HG02678 (cell line): ENCODE measurements around the gene COX5A.

ENCODE experiments used
- ATAC-seq: cut with Tn5 transposase; IDR thresholded peaks from one replicate; pipeline ENCODE4 v1.9.1; 2021; ENCODE audit warnings: mild to moderate bottlenecking, moderate library complexity; ENCODE audit not compliant: unreplicated experiment

COX5A gene

DNA sequence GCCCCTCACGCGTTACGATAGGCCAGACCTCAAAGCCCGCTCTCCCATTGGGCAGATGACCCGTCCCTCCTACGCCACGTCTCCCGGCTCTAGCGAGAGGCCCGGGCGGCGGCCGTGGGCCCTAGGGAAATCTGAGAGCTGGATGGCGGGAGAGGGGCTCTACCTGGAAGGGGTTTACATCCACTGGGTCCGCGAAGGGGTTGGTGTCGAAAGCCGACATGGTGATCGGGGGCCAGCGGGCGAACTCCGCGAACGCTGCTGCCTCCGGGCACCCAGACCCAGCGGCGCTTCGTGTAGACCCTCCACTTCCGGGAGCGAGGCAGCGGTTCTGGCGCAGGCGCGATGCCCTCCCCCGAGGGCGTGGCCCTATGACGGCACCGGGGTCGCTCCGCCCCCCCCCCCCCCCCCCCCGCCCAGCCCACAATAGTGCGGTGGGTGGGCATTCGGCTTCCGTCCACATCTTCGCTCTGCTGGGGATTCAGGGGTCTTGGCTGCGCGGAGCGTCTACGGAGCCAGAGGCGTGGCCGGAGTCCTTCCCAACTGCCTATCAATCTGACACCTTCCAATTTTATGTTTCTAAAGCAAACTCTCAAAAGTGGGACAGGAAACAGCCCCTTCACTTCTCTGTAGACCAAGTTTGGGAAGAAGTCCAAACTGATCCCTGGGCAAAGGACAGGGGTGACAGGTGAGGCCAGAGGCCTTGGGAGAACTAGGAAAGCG lies 64.7 kb downstream of the COX5A start, which contains the start of gene SCAMP2:
TSS of gene SCAMP2 (minus strand) at position 330 of the 720 bp plus-strand sequence. CDS start at position 220, 110 bp downstream.
- ATAC-seq: peak; percentile 81

DNA sequence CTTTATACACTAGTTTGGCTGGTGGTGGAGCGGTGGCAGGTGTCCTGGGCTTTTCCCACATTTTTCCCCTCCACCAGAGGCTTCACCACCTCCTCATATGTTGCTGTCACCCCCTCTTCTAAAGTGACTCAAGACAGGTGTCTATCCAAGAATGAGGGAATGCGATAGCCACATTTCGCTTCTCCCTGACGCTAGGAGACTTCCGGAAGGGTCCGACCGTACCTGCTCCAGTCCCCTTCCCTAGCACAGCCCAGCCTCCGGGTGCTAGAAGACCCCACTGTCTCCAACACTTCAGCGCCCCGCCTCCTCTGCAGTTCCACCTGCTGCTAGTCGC lies 65.2 kb downstream of the COX5A start:
- ATAC-seq: no peak

DNA sequence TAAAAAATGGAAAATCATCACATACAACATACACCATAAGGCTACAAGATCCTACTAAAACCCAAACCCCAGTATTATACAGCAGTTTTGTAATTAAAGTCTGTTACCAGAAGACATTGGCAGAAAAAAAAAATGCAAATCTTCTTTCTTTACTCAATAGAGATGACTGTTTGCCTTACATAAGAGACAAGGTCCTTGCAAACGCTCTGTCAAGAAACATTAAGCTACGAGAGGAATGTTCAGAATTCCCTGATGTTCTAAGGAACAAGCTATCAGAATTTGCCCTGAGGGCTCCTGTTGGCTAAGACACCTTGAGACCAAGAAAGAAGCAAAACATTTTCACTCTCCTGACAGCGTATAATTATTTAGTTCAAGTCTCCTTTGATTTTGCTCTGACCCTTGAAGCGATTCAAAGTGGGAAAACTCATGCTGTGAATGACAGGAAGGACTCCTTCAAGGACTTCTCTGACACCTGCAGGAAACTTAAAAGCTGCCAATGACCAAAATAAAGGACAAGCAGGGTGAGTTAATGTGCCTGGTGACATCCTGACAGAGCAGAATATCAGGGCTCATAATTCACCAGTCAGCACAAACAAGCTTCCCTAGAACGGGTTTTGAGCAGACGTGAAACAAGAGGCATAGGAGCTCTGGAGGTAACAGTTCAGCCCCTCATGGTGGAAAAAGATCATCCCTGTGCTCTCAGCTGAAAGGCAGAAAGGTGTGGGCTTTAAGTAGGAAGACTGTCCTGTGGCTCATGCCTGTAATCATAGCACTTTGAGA lies 67.2 kb downstream of the COX5A start:
- ATAC-seq: no peak
